ENCODE data around the gene ERLEC1. TPM values are rescaled to one million over a fixed set of nuclear protein-coding genes. Genes with fewer than 3 reads are reported as not detected.

Gene ERLEC1, protein sequence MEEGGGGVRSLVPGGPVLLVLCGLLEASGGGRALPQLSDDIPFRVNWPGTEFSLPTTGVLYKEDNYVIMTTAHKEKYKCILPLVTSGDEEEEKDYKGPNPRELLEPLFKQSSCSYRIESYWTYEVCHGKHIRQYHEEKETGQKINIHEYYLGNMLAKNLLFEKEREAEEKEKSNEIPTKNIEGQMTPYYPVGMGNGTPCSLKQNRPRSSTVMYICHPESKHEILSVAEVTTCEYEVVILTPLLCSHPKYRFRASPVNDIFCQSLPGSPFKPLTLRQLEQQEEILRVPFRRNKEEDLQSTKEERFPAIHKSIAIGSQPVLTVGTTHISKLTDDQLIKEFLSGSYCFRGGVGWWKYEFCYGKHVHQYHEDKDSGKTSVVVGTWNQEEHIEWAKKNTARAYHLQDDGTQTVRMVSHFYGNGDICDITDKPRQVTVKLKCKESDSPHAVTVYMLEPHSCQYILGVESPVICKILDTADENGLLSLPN
- total RNA-seq = 10 to 100 TPM; 34.4 to 54.1 (median 44.5) TPM

DNA sequence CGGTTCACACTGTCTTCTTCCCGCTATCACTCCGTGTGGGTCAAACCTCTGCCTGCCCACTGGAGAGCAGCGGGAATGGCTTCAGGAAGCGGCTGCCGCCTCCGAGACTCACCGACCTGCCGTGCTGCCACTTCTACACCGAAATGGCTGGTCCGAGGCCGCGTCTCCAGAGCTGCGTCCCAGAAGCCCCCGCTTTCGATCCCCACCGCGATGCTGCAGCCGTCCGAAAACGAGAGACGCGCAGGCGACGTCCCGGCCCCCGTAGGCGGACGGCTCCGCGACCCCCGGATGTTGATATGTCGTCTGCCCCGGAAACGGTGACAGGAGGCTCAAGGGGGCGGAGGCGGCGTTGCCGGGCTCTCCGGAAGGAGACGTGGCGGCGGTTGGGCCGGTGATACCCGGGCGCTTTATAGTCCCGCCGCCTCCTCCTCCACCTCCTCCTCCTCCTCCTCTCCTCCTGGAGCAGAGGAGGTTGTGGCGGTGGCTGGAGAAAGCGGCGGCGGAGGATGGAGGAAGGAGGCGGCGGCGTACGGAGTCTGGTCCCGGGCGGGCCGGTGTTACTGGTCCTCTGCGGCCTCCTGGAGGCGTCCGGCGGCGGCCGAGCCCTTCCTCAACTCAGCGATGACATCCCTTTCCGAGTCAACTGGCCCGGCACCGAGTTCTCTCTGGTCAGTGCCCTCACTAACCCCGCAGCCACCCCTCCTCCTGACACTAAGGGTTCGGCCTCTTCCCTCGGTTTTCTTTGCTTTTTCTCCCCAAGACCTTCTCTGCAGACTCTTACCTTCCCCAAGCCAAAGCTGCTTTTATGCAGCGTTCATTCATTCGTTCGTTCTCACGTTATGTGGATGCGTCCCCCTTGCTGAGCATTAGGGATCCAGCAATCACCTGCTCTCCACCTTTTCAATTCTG is at the start of gene ERLEC1, which contains the start of gene ASB3:
TSS of gene ERLEC1 (plus strand) at position 340 of the 909 bp plus-strand sequence. CDS start at position 507, 167 bp downstream.
TSS of gene ASB3 (minus strand) at position 249 of the 909 bp plus-strand sequence. CDS start 21,381 bp downstream, outside the sequence.
- WGBS, 2 donors (ENCODE audit: low coverage in 1 of 2) = 0% methylated on average over 14 of the region's 77 CpGs; no CpG with 5 or more reads in 1 of the 2 donors
- Histone ChIP-seq H3K9me3 (no peaks in the 10 kb centered on the region), H3K4me3 (peak within 1 kb of the TSS; percentile 71 to 81), H3K4me1 (peaks cover 3 to 66% (median 18%) of the 10 kb centered on the region in 3 donors), H3K27me3 (no peaks in the 10 kb centered on the region), H3K36me3 (no peaks in the 10 kb centered on the region), H3K27ac (peak within 1 kb of the TSS; percentile 36 to 90 (median 87))
- ATAC-seq = peak; percentile 95
- TF ChIP-seq POLR2AphosphoS5 (IDR thresholded peaks at IDR 0.05) (peak; percentile 88), EP300 (IDR thresholded peaks at IDR 0.05) (no peak), POLR2A (IDR thresholded peaks at IDR 0.05) (peak; percentile 61 to 65)
- TF ChIP-seq, protein P1, sequence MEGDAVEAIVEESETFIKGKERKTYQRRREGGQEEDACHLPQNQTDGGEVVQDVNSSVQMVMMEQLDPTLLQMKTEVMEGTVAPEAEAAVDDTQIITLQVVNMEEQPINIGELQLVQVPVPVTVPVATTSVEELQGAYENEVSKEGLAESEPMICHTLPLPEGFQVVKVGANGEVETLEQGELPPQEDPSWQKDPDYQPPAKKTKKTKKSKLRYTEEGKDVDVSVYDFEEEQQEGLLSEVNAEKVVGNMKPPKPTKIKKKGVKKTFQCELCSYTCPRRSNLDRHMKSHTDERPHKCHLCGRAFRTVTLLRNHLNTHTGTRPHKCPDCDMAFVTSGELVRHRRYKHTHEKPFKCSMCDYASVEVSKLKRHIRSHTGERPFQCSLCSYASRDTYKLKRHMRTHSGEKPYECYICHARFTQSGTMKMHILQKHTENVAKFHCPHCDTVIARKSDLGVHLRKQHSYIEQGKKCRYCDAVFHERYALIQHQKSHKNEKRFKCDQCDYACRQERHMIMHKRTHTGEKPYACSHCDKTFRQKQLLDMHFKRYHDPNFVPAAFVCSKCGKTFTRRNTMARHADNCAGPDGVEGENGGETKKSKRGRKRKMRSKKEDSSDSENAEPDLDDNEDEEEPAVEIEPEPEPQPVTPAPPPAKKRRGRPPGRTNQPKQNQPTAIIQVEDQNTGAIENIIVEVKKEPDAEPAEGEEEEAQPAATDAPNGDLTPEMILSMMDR (IDR thresholded peaks at IDR 0.05) = peak in 1 of 4 experiments; percentile 39

DNA sequence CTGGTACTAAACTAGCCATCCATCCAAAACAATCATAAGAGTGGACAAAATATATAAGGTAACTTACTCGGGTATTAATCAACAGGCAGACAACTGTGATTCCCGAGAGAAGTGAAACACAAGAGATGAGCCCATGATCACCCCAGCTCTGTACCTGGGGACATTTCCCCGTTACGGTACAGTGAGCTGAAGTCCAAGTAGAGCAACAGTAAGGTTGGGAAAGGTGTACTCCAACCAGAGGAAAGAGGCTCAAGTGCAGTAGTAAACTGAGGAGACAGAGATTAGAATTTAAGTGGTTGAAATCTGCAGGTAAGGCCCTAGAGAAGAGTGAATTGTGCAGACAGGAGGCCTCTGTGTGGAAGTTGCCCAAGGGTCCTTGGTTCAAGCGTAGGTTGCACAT is 49.8 kb upstream of the ERLEC1 start:
- Histone ChIP-seq H3K36me3 (peaks cover 0 to 12% of the 10 kb centered on the region in 2 donors), H3K4me3 (no peak overlapping the region), H3K27me3 (no peaks in the 10 kb centered on the region), H3K4me1 (peaks cover 0 to 4% (median 0%) of the 10 kb centered on the region in 3 donors), H3K27ac (no peak overlapping the region), H3K9me3 (no peaks in the 10 kb centered on the region)
- no peak for ATAC-seq
- TF ChIP-seq, protein P1 (IDR thresholded peaks at IDR 0.05) = no peak
- WGBS, 2 donors (ENCODE audit: low coverage in 1 of 2) = 94 to 98% methylated on average over 5 of the region's 5 CpGs

DNA sequence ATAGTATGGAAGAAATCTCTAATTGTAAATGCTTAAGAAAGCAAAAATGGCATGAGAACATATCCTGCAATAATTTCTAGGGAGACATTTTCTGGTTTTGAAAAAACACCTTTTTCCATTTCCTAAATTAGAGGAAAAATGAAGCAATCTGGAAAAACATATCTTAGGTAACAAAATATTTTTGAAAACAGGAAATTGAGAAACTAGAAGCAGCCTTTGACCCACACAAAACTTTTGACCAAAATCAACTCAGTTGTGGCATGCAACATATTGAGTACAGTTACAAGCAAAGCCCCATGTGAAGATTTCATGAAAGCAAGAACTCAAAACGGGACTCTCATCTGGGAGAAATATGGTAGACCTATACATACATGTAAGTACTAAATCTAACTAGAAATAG is 47.8 kb upstream of the ERLEC1 start:
- Histone ChIP-seq H3K36me3 (peaks cover 0 to 3% of the 10 kb centered on the region in 2 donors), H3K27ac (no peak overlapping the region), H3K27me3 (no peaks in the 10 kb centered on the region), H3K4me1 (peaks cover 0 to 9% (median 0%) of the 10 kb centered on the region in 3 donors), H3K4me3 (no peak overlapping the region), H3K9me3 (no peaks in the 10 kb centered on the region)
- no peak for ATAC-seq
- WGBS, 2 donors (ENCODE audit: low coverage in 1 of 2) = 75 to 87% methylated on average over 1 of the region's 1 CpG
- TF ChIP-seq, protein P1 (IDR thresholded peaks at IDR 0.05) = no peak
- no peak for TF ChIP-seq POLR2AphosphoS5 (IDR thresholded peaks at IDR 0.05)
- no peak for TF ChIP-seq POLR2A (IDR thresholded peaks at IDR 0.05)
- no peak for TF ChIP-seq EP300 (IDR thresholded peaks at IDR 0.05)

DNA sequence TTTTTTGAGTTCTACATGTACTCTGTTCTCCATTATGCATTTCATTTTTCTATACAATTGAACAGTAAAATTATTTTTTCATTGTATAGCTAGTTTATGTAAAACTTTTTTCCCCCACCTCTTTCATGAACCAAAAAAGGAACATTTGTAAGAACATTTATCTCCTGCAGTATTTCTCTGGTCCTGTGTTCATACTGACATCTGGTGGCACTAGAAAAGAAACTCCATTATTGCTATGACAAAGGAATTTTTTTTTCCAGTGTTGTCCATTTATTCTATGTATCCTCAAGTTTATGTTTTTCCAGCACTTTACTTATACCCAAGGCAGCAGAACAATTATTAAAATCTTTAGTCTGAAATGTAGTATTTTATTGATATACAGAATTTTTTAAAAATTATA is 46.7 kb upstream of the ERLEC1 start:
- H3K4me3 ChIP-seq = no peak overlapping the region
- ATAC-seq = no peak

More for the DNA sequence above, 46.7 kb upstream of the ERLEC1 start:
- H3K36me3 ChIP-seq = no peaks in the 10 kb centered on the region
- no peak overlapping the region for H3K27ac ChIP-seq
- no peaks in the 10 kb centered on the region for H3K9me3 ChIP-seq
- H3K27me3 ChIP-seq = no peaks in the 10 kb centered on the region
- TF ChIP-seq EP300 (IDR thresholded peaks at IDR 0.05) = no peak
- TF ChIP-seq, protein P1 (IDR thresholded peaks at IDR 0.05) = peak in 1 of 4 experiments; percentile 33
- H3K4me1 ChIP-seq = peaks cover 0 to 20% (median 0%) of the 10 kb centered on the region in 3 donors
